GM19240 (cell line): Measurements from ENCODE around the gene PPP1R10.

Experiments used
- DNase-seq: peaks from one replicate; pipeline ENCODE4 v3.0.0; 2011; ENCODE audit warnings: low spot score; ENCODE audit not compliant: insufficient read length

PPP1R10 gene

GRCh38 chr6:30556906-30557682, 59.9 kb downstream of the PPP1R10 start, which contains the start of gene PRR3:
TSS of gene PRR3 (plus strand) at chr6:30557295. CDS start at chr6:30557345, 50 bp downstream.
- peak; percentile 53 for DNase-seq

GRCh38 chr6:30556066-30556905, 60.8 kb downstream of the PPP1R10 start, which contains the start of gene GNL1:
TSS of gene GNL1 (minus strand) at chr6:30556489. CDS start at chr6:30556203, 286 bp downstream.
- DNase-seq, result peak; percentile 60

DNA sequence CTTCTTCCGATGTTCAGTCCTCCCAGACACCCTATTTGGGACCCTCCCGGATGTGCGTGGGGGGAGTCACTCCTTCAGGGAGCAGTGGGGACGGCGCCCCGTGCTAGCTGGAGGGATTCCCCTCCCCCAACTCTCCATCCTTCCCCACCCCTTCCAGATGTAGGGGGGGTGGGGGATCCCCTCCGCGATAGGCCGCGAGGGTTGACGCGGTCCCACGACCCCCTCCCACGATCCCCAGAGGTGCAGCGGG, 61.3 kb downstream of the PPP1R10 start:
- DNase-seq, result no peak

GRCh38 chr6:30554962-30555815, 61.9 kb downstream of the PPP1R10 start:
- no peak for DNase-seq

DNA sequence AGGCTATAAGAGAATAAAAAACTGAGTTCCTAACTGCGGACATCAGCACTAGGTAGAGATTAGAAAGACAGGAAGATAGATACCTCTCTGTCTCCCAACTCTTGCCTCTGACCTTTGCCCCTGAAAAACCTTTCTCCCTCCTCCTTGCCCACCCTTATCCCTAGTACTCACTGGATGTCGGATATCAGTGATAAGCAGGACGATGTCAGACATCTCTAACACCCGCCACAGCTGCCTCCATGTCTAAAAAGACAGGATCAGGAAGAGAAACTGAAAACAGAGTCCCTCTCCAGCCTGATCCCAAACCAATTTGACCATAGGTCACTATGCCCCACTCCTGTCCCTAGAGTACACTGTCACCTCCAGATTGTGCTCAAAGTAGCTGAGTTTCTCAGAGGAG, 62.6 kb downstream of the PPP1R10 start:
- DNase-seq, result no peak
